ENCODE measurements around the gene SARS1.

GRCh38 chr1:109268431-109269211, 54.9 kb downstream of the SARS1 start:
- TF ChIP-seq CTCF (IDR thresholded peaks at IDR 0.05; ENCODE audit: poor library complexity) (no peak), EZH2 (IDR thresholded peaks at IDR 0.05; ENCODE audit: borderline replicate concordance) (no peak), EZH2phosphoT487 (IDR thresholded peaks at IDR 0.05; ENCODE audit: low read depth, severe bottlenecking, unreplicated experiment) (no peak)

Measured in hepatocyte (in vitro differentiated cells).